Lower leg skin (tissue), 3 donors: ENCODE results near the gene GOLGA5.

Experiments
- POLR2A ChIP-seq, 2 donors: fragments of 450-650 bp; IDR thresholded peaks; one replicate each; pipeline ENCODE4 v1.6.1; 2016 to 2017; ENCODE audit warnings: antibody characterized with exemption in 2 of 2, mild to moderate bottlenecking in 1 of 2, moderate library complexity in 1 of 2
- TF ChIP-seq, protein P1 (sequence below), 3 donors: fragments of 450-650 bp; IDR thresholded peaks; one replicate each; pipeline ENCODE4 v1.5.1; 2016; ENCODE audit warnings: antibody characterized with exemption in 3 of 3, mild to moderate bottlenecking in 3 of 3, moderate library complexity in 2 of 3

DNA sequence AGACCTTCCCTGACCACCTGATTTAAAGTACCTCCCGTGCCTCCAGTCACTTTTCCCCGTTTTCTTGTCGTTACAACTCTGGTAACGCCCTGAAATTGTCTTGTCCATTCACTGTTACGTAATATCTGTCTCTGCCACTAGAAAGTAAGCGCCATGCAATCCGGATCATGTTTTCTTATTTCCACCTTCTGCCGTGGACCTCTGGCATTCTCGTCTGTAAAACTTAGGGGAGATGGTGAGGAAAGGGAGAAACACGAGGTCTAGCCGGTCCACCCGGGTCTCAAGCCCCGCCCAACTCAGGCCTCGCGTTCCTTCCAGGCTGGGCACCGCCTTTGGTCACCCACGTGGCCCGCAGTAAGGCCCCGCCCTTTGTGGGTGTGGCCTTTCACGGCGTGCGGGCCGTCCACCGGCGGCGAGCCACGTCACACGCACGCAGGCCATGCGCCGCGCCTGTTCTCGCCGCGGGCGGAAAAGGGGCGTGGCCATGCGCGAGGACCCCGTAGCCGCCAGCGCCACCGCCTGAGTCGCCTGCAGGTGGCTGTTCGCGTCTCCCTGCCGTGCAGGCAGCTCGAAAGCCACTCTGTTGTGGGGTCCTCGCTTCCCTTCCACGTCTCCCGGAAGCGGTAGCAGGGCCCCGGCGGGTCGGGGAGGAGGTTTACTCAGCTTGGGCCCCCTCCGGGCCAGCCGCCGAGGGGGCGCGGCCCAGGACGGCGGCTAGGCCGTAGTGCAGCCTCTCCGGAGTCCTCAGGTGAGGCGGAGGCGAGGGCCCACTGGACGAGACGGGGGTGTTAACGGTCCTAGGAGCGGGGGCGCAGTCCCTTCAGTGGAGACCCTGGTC lies at the start of gene GOLGA5:
- TF ChIP-seq, protein P1, sequence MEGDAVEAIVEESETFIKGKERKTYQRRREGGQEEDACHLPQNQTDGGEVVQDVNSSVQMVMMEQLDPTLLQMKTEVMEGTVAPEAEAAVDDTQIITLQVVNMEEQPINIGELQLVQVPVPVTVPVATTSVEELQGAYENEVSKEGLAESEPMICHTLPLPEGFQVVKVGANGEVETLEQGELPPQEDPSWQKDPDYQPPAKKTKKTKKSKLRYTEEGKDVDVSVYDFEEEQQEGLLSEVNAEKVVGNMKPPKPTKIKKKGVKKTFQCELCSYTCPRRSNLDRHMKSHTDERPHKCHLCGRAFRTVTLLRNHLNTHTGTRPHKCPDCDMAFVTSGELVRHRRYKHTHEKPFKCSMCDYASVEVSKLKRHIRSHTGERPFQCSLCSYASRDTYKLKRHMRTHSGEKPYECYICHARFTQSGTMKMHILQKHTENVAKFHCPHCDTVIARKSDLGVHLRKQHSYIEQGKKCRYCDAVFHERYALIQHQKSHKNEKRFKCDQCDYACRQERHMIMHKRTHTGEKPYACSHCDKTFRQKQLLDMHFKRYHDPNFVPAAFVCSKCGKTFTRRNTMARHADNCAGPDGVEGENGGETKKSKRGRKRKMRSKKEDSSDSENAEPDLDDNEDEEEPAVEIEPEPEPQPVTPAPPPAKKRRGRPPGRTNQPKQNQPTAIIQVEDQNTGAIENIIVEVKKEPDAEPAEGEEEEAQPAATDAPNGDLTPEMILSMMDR (IDR thresholded peaks at IDR 0.05) = no peak
- no peak for TF ChIP-seq POLR2A (IDR thresholded peaks at IDR 0.05)
